Keratinocyte (primary cell): ENCODE measurements around the gene FKBP1A. TPM values are rescaled to one million over a fixed set of nuclear protein-coding genes. Genes with fewer than 3 reads are reported as not detected.

ENCODE experiments used
- DNase-seq: peaks from one replicate; pipeline ENCODE4 v3.0.0-alpha.2; 2011; ENCODE audit warnings: low read depth, missing footprints, low spot score
- FAIRE-seq: peaks from 2 replicates; lab custom pipeline; 2011; peaks lifted over from hg19 to GRCh38; lab: Jason Lieb, UNC
- H2AFZ ChIP-seq: 2 replicates; pipeline ENCODE4 v1.6.0; 2012; ENCODE audit warnings: low read length, control low read depth, inconsistent platforms; ENCODE audit not compliant: control insufficient read depth
- H3K27ac ChIP-seq: 2 replicates; pipeline ENCODE4 v1.5.1; 2011; ENCODE audit warnings: low read length; ENCODE audit not compliant: control insufficient read depth, insufficient read depth
- H3K27me3 ChIP-seq: 3 replicates; pipeline ENCODE4 v1.6.0; 2011; ENCODE audit warnings: low read length; ENCODE audit not compliant: control insufficient read depth, insufficient read depth; ENCODE audit errors: extremely low read depth
- H3K36me3 ChIP-seq, 2 experiments: 2 replicates in 1 of 2; 3 replicates in 1 of 2; pipeline ENCODE4 v1.5.1; 2011; ENCODE audit warnings: low read length in 2 of 2, mild to moderate bottlenecking in 1 of 2; ENCODE audit not compliant: control insufficient read depth in 2 of 2, insufficient read depth in 2 of 2; ENCODE audit errors: extremely low read depth in 1 of 2
- H3K4me1 ChIP-seq: 3 replicates; pipeline ENCODE4 v1.5.1; 2011; ENCODE audit warnings: low read length; ENCODE audit not compliant: control insufficient read depth, insufficient read depth; ENCODE audit errors: extremely low read depth
- H3K4me2 ChIP-seq: 3 replicates; pipeline ENCODE4 v1.6.0; 2011; ENCODE audit warnings: low read depth, low read length; ENCODE audit not compliant: control insufficient read depth, insufficient read depth; ENCODE audit errors: extremely low read depth
- H3K4me3 ChIP-seq, 3 experiments: fragments of 200-600 bp in 1 of 3; sonication (generic) in 1 of 3; 2 replicates in 2 of 3; 3 replicates in 1 of 3; pipeline ENCODE4 v1.5.1; 2011 to 2016; ENCODE audit warnings: low read length in 3 of 3, mild to moderate bottlenecking in 3 of 3, control low read depth in 2 of 3, inconsistent platforms in 1 of 3, low read depth in 1 of 3, mixed read lengths in 1 of 3, mixed run types in 1 of 3, moderate library complexity in 1 of 3; ENCODE audit not compliant: control insufficient read depth in 2 of 3, insufficient read depth in 2 of 3; ENCODE audit errors: extremely low read depth in 1 of 3
- H3K79me2 ChIP-seq: 2 replicates; pipeline ENCODE4 v1.6.0; 2012; ENCODE audit warnings: low read length; ENCODE audit not compliant: control insufficient read depth, insufficient read depth
- H3K9ac ChIP-seq: 3 replicates; pipeline ENCODE4 v1.6.0; 2011; ENCODE audit warnings: low read length; ENCODE audit not compliant: control insufficient read depth, insufficient read depth; ENCODE audit errors: extremely low read depth
- H3K9me1 ChIP-seq: 3 replicates; pipeline ENCODE4 v1.6.0; 2011; ENCODE audit warnings: low read length; ENCODE audit not compliant: control insufficient read depth, insufficient read depth; ENCODE audit errors: extremely low read depth
- H3K9me3 ChIP-seq: 2 replicates; pipeline ENCODE4 v1.5.1; 2012; ENCODE audit warnings: low read depth, low read length; ENCODE audit not compliant: control insufficient read depth
- H4K20me1 ChIP-seq: 3 replicates; pipeline ENCODE4 v1.6.0; 2011; ENCODE audit warnings: low read length; ENCODE audit not compliant: control insufficient read depth, insufficient read depth; ENCODE audit errors: extremely low read depth
- CTCF ChIP-seq, 3 experiments: IDR thresholded peaks in 1 of 3; conservative IDR thresholded peaks in 1 of 3; optimal IDR thresholded peaks in 1 of 3; 2 replicates in 2 of 3; 3 replicates in 1 of 3; pipeline versions ENCODE3 to v1.5.1; 2011; ENCODE audit warnings: low read length in 3 of 3, mild to moderate bottlenecking in 3 of 3, moderate library complexity in 2 of 3, control low read depth in 1 of 3, inconsistent platforms in 1 of 3; ENCODE audit not compliant: insufficient read depth in 2 of 3; ENCODE audit errors: extremely low read depth in 1 of 3
- EZH2 ChIP-seq: IDR thresholded peaks from one replicate; pipeline ENCODE4 v1.6.1; 2012; ENCODE audit warnings: inconsistent platforms, mild to moderate bottlenecking, low read length, moderate library complexity
- dilution Hi-C: fragments of 300-500 bp; cut with MboI; formaldehyde crosslinking; loops from one replicate; pipeline ENCODE4 v1.7.0; 2020; ENCODE audit warnings: low sequenced_read_pairs; ENCODE audit not compliant: extremely low pct_ligation_motif_present
- polyA plus RNA-seq, 5 experiments: library from polyadenylated mRNA; depleted of rRNA in 3 of 5; stranded (reverse) in 3 of 5; stranded (forward) in 1 of 5; unstranded in 1 of 5; fragments of >200 nt; gene quantifications; 1 replicate in 1 of 5; 2 replicates in 3 of 5; 3 replicates in 1 of 5; pipeline versions ENCODE4 v1.2.1 to v1.2.3, GENCODE V29; 2011 to 2012; ENCODE audit warnings: missing spikeins in 2 of 5, low read depth in 1 of 5, low replicate concordance in 1 of 5

Gene FKBP1A
- polyA plus RNA-seq, 1 donor (not counting 4 experiments of a cell fraction or from before 2014, with no cell fraction given), result 1,010 TPM

GRCh38 chr20:1420066-1420465, 27.2 kb upstream of the FKBP1A start:
- no peak overlapping the region for H3K9ac ChIP-seq
- no peaks in the 10 kb centered on the region for H3K79me2 ChIP-seq
- H3K4me1 ChIP-seq, result peaks cover 54% of the 10 kb centered on the region
- H3K27ac ChIP-seq, result no peak overlapping the region
- H3K27me3 ChIP-seq, result no peaks in the 10 kb centered on the region
- DNase-seq (no peak), FAIRE-seq (no peak)
- H2AFZ ChIP-seq, result no peak overlapping the region
- no peaks in the 10 kb centered on the region for H3K9me1 ChIP-seq
- H3K4me3 ChIP-seq, result no peak overlapping the region
- H3K4me2 ChIP-seq, result no peak overlapping the region
- no peaks in the 10 kb centered on the region for H4K20me1 ChIP-seq
- no peak for TF ChIP-seq EZH2
- no peak for TF ChIP-seq CTCF (optimal IDR thresholded peaks at IDR 0.05 in 1 of 3, IDR thresholded peaks at IDR 0.05 in 1 of 3, conservative IDR thresholded peaks at IDR 0.05 in 1 of 3; ENCODE audit: extremely low read depth in 1 of 3, insufficient read depth in 2 of 3, low read length in 3 of 3)
- peaks cover 6% of the 10 kb centered on the region for H3K9me3 ChIP-seq
- dilution Hi-C loops, result no loop called here
- H3K36me3 ChIP-seq, result no peaks in the 10 kb centered on the region

GRCh38 chr20:1418350-1418749, 25.5 kb upstream of the FKBP1A start:
- FAIRE-seq, result peak; percentile 95
- Histone ChIP-seq H3K36me3 (no peaks in the 10 kb centered on the region), H4K20me1 (no peaks in the 10 kb centered on the region), H3K27me3 (no peaks in the 10 kb centered on the region), H3K79me2 (no peaks in the 10 kb centered on the region), H2AFZ (peak overlapping the region; percentile 22), H3K4me3 (peak overlapping the region in 2 of 3 experiments; percentile 32), H3K4me1 (peaks cover 41% of the 10 kb centered on the region), H3K9me1 (no peaks in the 10 kb centered on the region), H3K9me3 (peaks cover 6% of the 10 kb centered on the region), H3K4me2 (peak overlapping the region; percentile 61), H3K27ac (peak overlapping the region; percentile 88), H3K9ac (no peak overlapping the region)
- dilution Hi-C loops, result no loop called here
- TF ChIP-seq EZH2 (no peak), CTCF (optimal IDR thresholded peaks at IDR 0.05 in 1 of 3, IDR thresholded peaks at IDR 0.05 in 1 of 3, conservative IDR thresholded peaks at IDR 0.05 in 1 of 3; ENCODE audit: extremely low read depth in 1 of 3, insufficient read depth in 2 of 3, low read length in 3 of 3) (no peak)
- no peak for DNase-seq
